Epidermal melanocyte (primary cell): ENCODE measurements around the gene SIRT3.

ENCODE experiments used
- DNase-seq: peaks from one replicate; pipeline ENCODE4 v3.0.0; 2011; ENCODE audit warnings: low spot score; ENCODE audit not compliant: insufficient read length

Gene SIRT3

GRCh38 chr11:271319-271715 is 35.2 kb upstream of the SIRT3 start:
- no peak for DNase-seq

GRCh38 chr11:270451-271318 is 34.5 kb upstream of the SIRT3 start:
- no peak for DNase-seq

- no peak for DNase-seq
Observed at GRCh38 chr11:269146-269890, 33.2 kb upstream of the SIRT3 start.

- DNase-seq, result peak; percentile 68
Observed at GRCh38 chr11:268716-269145, 32.6 kb upstream of the SIRT3 start.

GRCh38 chr11:267491-267994 is 31.4 kb upstream of the SIRT3 start:
- DNase-seq, result no peak

- DNase-seq, result no peak
Observed at GRCh38 chr11:266676-267439, 30.7 kb upstream of the SIRT3 start.

GRCh38 chr11:261624-262023 is 25.5 kb upstream of the SIRT3 start:
- no peak for DNase-seq

- DNase-seq, result no peak
Observed at GRCh38 chr11:259413-259812, 23.3 kb upstream of the SIRT3 start.

GRCh38 chr11:257766-258493 is 21.8 kb upstream of the SIRT3 start:
- no peak for DNase-seq

- DNase-seq, result no peak
Observed at GRCh38 chr11:256952-257737, 21.0 kb upstream of the SIRT3 start.

GRCh38 chr11:255816-256215 is 19.7 kb upstream of the SIRT3 start:
- DNase-seq, result no peak

GRCh38 chr11:255176-255575 is 19.0 kb upstream of the SIRT3 start:
- DNase-seq, result no peak

GRCh38 chr11:253886-254270 is 17.7 kb upstream of the SIRT3 start:
- no peak for DNase-seq

- no peak for DNase-seq
Observed at GRCh38 chr11:253160-253885, 17.2 kb upstream of the SIRT3 start.

- DNase-seq, result no peak
Observed at GRCh38 chr11:252666-253065, 16.5 kb upstream of the SIRT3 start.

- no peak for DNase-seq
Observed at GRCh38 chr11:251550-251949, 15.4 kb upstream of the SIRT3 start.

GRCh38 chr11:250740-251299 is 14.7 kb upstream of the SIRT3 start:
- DNase-seq, result no peak

- DNase-seq, result no peak
Observed at GRCh38 chr11:250274-250673, 14.1 kb upstream of the SIRT3 start.

GRCh38 chr11:249062-249461 is 12.9 kb upstream of the SIRT3 start:
- no peak for DNase-seq
